ENCODE data around the gene ZFP90.

The ZFP90 gene

GRCh38 chr16:68590201-68590994, 51.3 kb downstream of the ZFP90 start:
- peak; percentile 27 for DNase-seq (ENCODE audit: low read depth)

- DNase-seq (ENCODE audit: low read depth), result no peak
These were observed 53.6 kb downstream of the ZFP90 start for GRCh38 chr16:68592466-68593337.

- DNase-seq (ENCODE audit: low read depth), result no peak
These were observed 57.2 kb downstream of the ZFP90 start for GRCh38 chr16:68596266-68596665.

DNA sequence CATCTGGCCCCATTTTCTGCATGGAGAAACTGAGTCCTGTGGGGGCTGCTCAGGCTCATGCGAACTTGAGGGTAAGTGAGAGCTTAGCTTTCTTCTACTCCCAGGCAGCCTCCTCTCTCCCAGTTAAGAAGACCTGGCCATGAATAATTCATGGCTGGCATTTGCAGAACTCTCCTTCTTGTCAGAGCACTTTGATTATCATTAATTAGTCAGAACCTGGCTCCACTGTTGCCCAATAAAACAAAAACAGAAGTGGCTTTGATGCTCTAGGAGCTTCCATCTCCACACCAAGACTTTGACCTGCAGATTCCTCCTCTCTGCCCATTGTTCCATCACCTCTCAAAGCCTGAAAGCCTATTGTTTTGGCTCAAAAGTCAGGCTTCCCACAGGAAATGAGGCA, 60.5 kb downstream of the ZFP90 start:
- DNase-seq (ENCODE audit: low read depth), result no peak

- no peak for DNase-seq (ENCODE audit: low read depth)
These were observed 66.7 kb downstream of the ZFP90 start for GRCh38 chr16:68605746-68606145.

GRCh38 chr16:68607443-68607842, 68.4 kb downstream of the ZFP90 start:
- DNase-seq (ENCODE audit: low read depth), result no peak

GRCh38 chr16:68608330-68608729, 69.2 kb downstream of the ZFP90 start:
- DNase-seq (ENCODE audit: low read depth), result no peak

DNA sequence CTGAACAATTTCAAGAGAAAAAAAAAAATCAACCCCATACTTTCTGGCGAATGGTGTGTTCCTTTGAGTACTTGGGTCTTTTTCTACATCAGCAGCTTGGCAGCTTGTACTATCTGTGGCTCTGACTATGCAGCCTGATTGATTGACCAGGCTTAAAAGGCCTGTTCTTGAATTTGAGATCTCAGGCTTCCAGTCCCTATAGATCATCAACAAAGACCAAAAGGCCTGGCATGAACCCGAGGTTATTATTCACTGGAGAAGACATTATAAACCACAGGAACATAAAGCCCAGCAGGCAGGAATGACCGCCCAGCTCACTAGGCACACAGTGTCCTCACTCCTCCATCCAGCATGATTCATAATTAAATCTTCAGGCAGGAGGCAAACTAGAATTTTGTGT, 73.9 kb downstream of the ZFP90 start:
- DNase-seq (ENCODE audit: low read depth), result no peak

GRCh38 chr16:68617734-68618133, 78.6 kb downstream of the ZFP90 start:
- DNase-seq (ENCODE audit: low read depth), result no peak
